GM21528 (cell line): ENCODE data around the gene NCK2.
A peak's percentile ranks its signal among the peaks of the same experiment; 100 is the strongest.

ENCODE experiments used
- ATAC-seq: cut with Tn5 transposase; IDR thresholded peaks from one replicate; pipeline ENCODE4 v1.9.1; 2021; ENCODE audit warnings: mild to moderate bottlenecking, moderate library complexity; ENCODE audit not compliant: unreplicated experiment, low FRiP score

NCK2 gene

GRCh38 chr2:105734762-105735538 lies 9.8 kb upstream of the NCK2 start:
- no peak for ATAC-seq

DNA sequence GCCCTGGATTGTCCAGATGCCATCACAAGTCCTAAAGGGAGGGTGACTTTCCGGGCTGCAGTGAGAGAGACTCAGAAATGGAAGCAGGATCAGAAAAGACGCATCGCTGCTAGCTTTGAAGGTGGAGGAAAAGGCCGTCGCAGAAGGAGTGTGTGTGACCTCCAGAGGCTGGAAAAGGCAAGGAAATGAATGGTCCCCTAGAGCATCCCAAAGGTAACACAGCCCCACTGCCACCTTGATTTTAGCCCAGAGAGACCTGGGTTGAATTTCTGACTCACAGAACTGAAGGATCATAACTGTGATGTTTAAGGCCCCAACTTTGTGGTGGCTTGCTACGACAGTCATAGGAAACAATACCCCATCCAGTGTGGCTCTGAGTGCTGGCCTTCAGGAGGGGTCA lies 8.6 kb upstream of the NCK2 start:
- no peak for ATAC-seq

DNA sequence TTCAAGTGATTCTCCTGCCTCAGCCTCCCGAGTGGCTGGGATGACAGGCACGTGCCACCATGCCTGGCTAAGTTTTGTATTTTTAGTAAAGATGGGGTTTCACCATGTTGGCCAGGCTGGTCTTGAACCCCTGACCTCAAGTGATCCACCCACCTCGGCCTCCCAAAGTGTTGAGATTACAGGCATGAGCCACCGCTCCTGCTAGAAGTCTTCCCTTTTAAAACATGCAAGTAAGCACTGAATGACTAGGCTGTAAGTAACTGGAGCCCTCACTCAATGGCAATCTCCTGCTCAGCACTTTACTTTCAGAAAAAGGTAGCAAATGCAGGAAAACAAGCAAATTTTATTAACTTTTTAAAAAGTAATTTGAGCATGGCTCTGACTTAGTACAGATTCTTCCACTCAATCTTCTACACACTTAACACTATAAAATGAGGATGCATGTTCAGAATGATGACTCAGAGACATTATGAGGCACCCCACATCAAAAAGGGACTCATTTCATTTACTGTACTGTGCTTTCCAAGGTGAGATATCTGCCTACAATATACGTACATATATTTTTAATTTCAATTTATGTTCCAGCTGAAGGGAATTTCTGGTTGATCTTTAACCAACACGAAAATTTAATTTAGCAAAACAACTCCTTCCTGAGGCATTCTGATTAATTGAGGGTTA lies 6.6 kb upstream of the NCK2 start:
- ATAC-seq = no peak

GRCh38 chr2:105738658-105739241 lies 6.0 kb upstream of the NCK2 start:
- ATAC-seq = no peak

DNA sequence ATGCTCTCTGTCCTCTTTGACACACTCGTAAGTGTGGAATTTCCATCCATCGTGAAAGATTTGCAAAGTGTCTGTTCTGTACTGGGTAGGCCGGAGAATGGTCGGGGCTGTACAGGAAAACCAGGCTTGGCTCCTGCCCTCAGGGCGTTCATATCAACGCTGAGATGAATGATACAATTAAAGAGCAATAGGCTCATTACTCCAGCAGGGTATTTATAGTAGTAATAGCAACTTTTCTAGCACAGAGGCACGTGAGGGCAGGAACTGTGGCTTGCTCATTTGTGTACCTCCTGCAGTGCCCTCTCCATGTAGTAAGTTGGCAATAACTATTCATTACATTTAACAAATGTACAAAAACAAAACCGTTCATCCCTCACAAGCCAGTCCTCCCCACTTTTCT lies 5.3 kb upstream of the NCK2 start:
- no peak for ATAC-seq

GRCh38 chr2:105739944-105740530 lies 4.7 kb upstream of the NCK2 start:
- ATAC-seq = no peak

- ATAC-seq = no peak
Observed at GRCh38 chr2:105741174-105741573, 3.5 kb upstream of the NCK2 start.

- ATAC-seq = no peak
Observed at GRCh38 chr2:105741617-105742016, 3.1 kb upstream of the NCK2 start.

GRCh38 chr2:105744091-105744908 lies 412 bp upstream of the NCK2 start:
- ATAC-seq = peak; percentile 72

DNA sequence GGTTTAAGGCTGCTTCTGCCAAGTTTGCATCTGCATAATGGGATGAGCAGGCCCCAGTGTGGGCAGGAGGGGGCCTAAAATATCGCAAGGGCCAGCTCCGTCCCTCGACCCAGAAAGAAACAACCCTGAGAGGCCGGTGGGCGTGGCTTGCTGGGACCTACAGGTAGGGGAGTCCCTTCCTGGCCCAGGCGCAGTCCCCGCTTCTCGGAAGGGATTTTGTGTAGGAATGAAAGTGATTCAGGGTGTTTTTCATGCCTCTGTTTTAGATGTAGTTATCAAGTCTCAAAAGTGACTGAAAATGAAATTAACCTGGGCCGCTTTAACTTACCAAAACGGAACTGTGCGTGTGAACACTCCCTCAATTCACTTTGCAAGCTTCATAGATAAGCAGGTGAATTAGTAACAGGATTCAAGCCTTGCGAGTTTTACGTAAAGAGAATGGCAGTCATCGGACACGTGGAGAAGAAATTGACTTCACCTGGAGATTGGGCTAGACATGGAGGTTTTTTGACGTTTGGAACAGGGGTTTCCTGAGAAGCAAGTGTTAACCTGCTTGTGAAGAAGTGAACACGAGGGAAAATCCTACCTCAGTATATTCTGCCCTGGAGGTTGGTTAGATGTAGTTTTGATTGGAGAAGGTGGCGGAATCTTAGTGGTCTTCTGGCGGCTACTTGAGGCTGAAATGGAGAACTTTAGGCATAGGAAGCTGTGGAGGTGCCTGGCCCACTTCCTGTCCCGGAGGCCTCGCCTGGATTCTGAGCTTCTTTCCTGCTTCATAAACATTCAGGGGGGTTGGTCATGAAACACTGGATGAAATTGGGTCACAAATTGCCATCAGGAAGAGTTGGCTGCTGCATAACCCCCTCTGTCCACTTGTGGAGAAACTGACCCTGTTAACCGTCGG lies 1.7 kb downstream of the NCK2 start:
- ATAC-seq = peak; percentile 57

DNA sequence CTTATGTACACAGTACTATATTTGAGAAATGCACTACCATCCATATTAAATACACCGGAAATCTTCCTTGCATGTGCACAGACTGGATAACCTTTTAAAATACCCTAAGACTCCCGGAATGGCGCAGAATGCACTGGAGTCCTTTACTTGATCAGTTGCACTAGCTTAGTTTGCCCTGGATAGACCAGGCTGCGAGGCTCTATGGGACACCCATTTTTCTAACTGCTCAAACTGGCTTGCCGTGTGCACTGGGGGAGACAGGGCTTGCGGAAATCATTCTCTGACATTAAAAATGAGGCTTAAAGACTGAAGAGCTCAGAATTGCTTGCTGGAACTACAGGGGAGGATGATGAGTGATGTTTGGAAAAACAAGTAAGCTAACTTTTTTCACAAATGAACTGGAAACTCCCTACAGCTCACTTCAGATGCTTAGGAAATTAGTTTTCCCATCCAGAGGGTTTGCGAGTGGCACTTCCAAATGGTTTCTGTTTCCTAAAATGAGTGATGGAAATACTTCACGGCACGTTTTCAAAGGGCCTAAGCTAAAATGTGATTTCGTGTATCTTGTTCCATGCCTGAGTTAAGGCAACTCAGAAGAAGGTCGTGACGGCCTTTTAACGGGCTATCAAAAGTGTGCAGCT lies 2.7 kb downstream of the NCK2 start:
- ATAC-seq = no peak

DNA sequence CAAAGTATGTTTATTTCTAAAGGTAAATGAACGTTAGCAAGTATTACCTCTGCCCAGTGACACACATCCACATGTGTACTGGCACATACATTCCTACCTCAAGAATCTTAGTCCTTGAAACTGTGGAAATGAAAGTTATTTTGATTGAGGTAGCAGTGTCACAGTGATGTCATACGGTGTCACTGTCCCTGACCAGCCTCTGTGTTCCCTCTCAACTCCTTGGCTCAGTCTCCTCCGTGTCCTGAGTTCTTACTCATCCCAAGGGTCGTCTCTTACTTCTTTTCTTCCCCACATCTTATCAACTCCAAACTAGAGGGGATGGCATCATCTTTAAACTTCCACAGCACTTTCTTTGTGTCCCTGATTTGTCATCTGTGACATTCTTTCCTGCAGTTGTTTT lies 3.3 kb downstream of the NCK2 start:
- ATAC-seq = no peak

- ATAC-seq = no peak
Observed at GRCh38 chr2:105748566-105748965, 3.9 kb downstream of the NCK2 start.

DNA sequence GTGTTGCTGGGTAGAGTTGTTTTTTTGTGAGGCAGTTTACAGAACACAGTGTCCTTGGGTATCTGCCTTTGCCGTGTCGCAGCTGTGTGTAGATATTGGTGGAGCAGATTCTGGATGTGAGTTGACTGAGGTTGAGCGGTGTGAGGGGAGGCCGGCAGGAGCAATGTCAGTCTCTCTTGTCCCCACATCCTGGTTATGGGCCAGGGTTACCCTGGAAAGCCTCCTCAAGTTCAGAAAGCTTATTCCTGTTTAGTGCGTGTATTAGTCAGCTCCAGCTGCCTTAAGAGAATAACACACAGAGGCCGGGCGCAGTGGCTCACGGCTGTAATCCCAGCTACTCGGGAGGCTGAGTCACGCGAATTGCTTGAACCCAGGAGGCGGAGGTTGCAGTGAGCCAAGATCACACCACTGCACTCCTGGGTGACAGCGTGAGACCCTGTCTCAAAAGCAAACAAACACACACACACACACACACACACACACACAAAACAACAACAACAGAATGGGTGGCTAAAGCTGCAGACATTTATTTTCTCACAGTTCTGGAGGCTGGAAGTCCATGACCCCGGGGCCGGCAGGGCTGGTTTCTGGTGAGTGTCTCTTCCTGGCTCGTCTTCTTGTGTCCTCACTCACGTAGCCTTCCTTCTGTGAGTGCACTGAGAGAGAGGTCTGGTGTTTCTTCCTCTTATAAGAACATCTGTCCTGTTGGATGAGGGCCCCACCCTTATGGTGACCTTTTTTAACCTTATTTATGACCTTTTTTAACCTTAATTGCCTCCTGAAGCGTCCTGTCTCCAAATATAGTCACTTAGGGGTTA lies 5.1 kb downstream of the NCK2 start:
- no peak for ATAC-seq

GRCh38 chr2:105750735-105751134 lies 6.0 kb downstream of the NCK2 start:
- ATAC-seq = no peak

- no peak for ATAC-seq
Observed at GRCh38 chr2:105751272-105751671, 6.6 kb downstream of the NCK2 start.

DNA sequence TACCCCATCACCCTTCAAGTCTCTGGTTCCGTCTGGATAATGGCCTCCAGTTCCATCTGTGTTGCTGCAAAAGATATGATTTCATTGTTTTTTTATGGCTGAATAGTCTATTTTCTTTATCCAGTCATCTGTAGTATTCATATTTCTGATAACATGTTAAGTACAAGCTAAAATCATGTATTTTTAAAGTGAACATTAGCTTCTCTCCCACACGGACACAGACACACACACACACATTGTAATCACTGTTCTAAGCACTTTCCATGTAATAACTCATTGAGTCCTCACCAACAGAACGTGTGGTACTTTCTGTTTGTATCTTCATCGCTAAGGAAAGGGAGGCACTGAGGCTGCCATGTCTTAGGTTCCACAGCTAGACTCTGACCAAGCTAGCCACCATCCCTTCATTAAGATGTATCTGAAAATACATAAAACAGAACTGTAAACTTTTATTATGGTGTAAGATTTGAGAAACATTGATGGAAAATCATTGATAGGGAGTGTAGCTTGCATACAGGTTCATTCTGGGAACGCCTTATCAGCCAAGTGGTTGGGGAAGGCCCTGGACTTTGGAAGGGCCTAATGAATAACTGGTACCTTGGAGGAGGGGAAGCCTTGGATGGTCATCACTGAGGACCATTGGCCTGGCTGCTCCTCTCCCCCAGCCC lies 8.1 kb downstream of the NCK2 start:
- no peak for ATAC-seq

DNA sequence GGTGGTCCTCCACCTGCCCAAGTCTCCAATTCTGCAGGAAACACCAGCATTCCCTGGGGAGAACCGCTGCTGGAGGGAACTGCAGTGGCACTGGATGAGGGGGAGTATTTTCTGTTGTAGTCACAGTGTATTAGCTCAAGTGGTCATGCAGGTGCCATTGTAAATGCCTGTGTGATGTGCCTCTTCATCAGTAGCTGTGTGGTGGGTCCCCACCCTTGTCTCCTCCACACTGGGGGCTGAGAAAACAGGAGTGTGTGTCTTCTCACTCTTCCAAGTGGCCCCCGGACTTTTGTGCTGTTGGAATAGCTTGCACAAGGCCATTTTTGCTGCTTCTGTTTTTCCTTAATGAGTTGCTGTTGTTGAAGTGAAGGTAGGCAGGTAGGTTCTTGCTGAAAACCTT lies 8.7 kb downstream of the NCK2 start:
- no peak for ATAC-seq
